NCI-H187 treated with DMSO at 0.1 percent for 48 hours (cell line): ENCODE measurements around the gene ALDH4A1.

Experiments used
- DNase-seq: peaks from one replicate; lab custom pipeline; 2025; lab: John Stamatoyannopoulos, UW

The ALDH4A1 gene

GRCh38 chr1:18902523-18903290 is at the start of gene ALDH4A1:
Gene ALDH4A1, minus strand, starts transcription at chr1:18902555. Its CDS starts 32 bp downstream, at chr1:18902523.
- peak; percentile 87 for DNase-seq

GRCh38 chr1:18951818-18952391 is 49.5 kb upstream of the ALDH4A1 start:
- no peak for DNase-seq

GRCh38 chr1:18951416-18951815 is 49.1 kb upstream of the ALDH4A1 start:
- no peak for DNase-seq

GRCh38 chr1:18950401-18951026 is 48.2 kb upstream of the ALDH4A1 start:
- DNase-seq = no peak

- DNase-seq = no peak
Observed at GRCh38 chr1:18949686-18950400, 47.5 kb upstream of the ALDH4A1 start.

- no peak for DNase-seq
Observed at GRCh38 chr1:18948913-18949685, 46.7 kb upstream of the ALDH4A1 start.

- DNase-seq = no peak
Observed at GRCh38 chr1:18948048-18948912, 45.9 kb upstream of the ALDH4A1 start.

GRCh38 chr1:18947570-18947969 is 45.2 kb upstream of the ALDH4A1 start:
- DNase-seq = no peak

- no peak for DNase-seq
Observed at GRCh38 chr1:18946550-18947381, 44.4 kb upstream of the ALDH4A1 start.

- no peak for DNase-seq
Observed at GRCh38 chr1:18945401-18945849, 43.1 kb upstream of the ALDH4A1 start.

GRCh38 chr1:18944810-18945209 is 42.5 kb upstream of the ALDH4A1 start:
- no peak for DNase-seq

- no peak for DNase-seq
Observed at GRCh38 chr1:18943914-18944572, 41.7 kb upstream of the ALDH4A1 start.

- no peak for DNase-seq
Observed at GRCh38 chr1:18943162-18943561, 40.8 kb upstream of the ALDH4A1 start.

GRCh38 chr1:18942340-18942739 is 40.0 kb upstream of the ALDH4A1 start:
- DNase-seq = no peak

- DNase-seq = no peak
Observed at GRCh38 chr1:18941221-18942141, 39.1 kb upstream of the ALDH4A1 start.

- DNase-seq = no peak
Observed at GRCh38 chr1:18940303-18941020, 38.1 kb upstream of the ALDH4A1 start.
